GM12878 (cell line): ENCODE measurements around the gene RNF186.

Experiments used
- CREM ChIP-seq: IDR thresholded peaks from 2 replicates; pipeline ENCODE4 v1.6.1; 2014; ENCODE audit warnings: antibody characterized with exemption, low read depth
- CTCF ChIP-seq, 3 experiments: IDR thresholded peaks in 2 of 3; conservative IDR thresholded peaks in 1 of 3; 2 replicates each; pipeline ENCODE4 v1.5.1; 2011; ENCODE audit warnings: low read depth in 3 of 3, low read length in 3 of 3, mild to moderate bottlenecking in 3 of 3, control low read depth in 2 of 3, moderate library complexity in 2 of 3, inconsistent platforms in 1 of 3, mixed read lengths in 1 of 3; ENCODE audit not compliant: control insufficient read depth in 2 of 3, insufficient read depth in 1 of 3; ENCODE audit errors: extremely low read depth in 1 of 3
- EED ChIP-seq: sonication (generic); IDR thresholded peaks from 2 replicates; pipeline ENCODE4 v1.6.1; 2016; ENCODE audit warnings: antibody characterized with exemption, low read depth
- GABPA ChIP-seq: IDR thresholded peaks from 2 replicates; pipeline ENCODE4 v1.6.1; 2014; ENCODE audit warnings: antibody characterized with exemption, low read depth, mild to moderate bottlenecking, inconsistent platforms
- HDAC2 ChIP-seq: fragments of 200-600 bp; sonication (generic); IDR thresholded peaks from 2 replicates; pipeline ENCODE4 v1.6.1; 2017
- POLR2A ChIP-seq: IDR thresholded peaks from 2 replicates; pipeline ENCODE4 v1.6.1; 2011; ENCODE audit warnings: low read depth, mild to moderate bottlenecking, low read length
- POLR2AphosphoS5 ChIP-seq: IDR thresholded peaks from 2 replicates; pipeline ENCODE4 v1.6.1; 2011; ENCODE audit warnings: mild to moderate bottlenecking, low read length, inconsistent platforms
- SMC3 ChIP-seq: IDR thresholded peaks from 2 replicates; pipeline ENCODE4 v1.6.1; 2011; ENCODE audit warnings: low read length, improper control_type of control experiment, borderline replicate concordance
- TCF7 ChIP-seq: IDR thresholded peaks from 2 replicates; pipeline ENCODE4 v1.6.1; 2014; ENCODE audit warnings: antibody characterized with exemption, borderline replicate concordance

DNA sequence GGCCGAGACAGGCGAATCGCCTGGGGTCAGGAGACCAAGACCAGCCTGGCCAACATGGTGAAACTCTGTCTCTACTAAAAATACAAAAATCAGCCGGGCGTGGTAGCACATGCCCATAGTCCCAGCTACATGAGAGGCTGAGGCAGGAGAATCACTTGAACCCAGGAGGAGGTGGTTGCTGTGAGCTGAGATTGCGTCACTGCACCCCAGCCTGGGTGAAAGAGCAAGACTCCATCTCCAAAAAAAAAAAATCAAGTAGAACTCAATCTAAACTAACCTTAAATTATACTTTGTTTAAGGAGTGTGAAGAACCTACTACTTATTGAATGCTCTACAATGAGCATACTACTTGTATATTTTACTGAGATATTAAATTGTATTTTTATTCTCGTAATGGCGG, 30.5 kb upstream of the RNF186 start:
- no peak for TF ChIP-seq POLR2A
- no peak for TF ChIP-seq HDAC2
- TF ChIP-seq EED: no peak
- no peak for TF ChIP-seq CREM
- TF ChIP-seq POLR2AphosphoS5: no peak
- no peak for TF ChIP-seq GABPA
- TF ChIP-seq CTCF (IDR thresholded peaks at IDR 0.05 in 2 of 3, conservative IDR thresholded peaks at IDR 0.05 in 1 of 3; ENCODE audit: control insufficient read depth in 2 of 3, extremely low read depth in 1 of 3, insufficient read depth in 1 of 3, low read depth in 3 of 3, low read length in 3 of 3): no peak
- no peak for TF ChIP-seq SMC3
- TF ChIP-seq TCF7: no peak
